OCI-LY1 (cell line): ENCODE results near the gene CREB3L2.

Experiments
- H2AFZ ChIP-seq: fragments of 200-600 bp; sonication (generic), shearing (Covaris generic); 2 replicates; pipeline ENCODE4 v1.6.0; 2014; ENCODE audit warnings: antibody characterized with exemption, mild to moderate bottlenecking, low read length
- H3F3A ChIP-seq: fragments of 200-600 bp; sonication (generic), shearing (Covaris generic); 2 replicates; pipeline ENCODE4 v1.6.0; 2014; ENCODE audit warnings: mild to moderate bottlenecking, antibody characterized with exemption, low read length, moderate library complexity; ENCODE audit not compliant: insufficient read depth
- H3K27ac ChIP-seq: fragments of 200-600 bp; sonication (generic); 2 replicates; pipeline ENCODE4 v1.5.1; 2014; ENCODE audit warnings: low read length, mixed run types, mild to moderate bottlenecking, low read depth; ENCODE audit not compliant: poor library complexity, severe bottlenecking
- H3K27me3 ChIP-seq: fragments of 200-600 bp; sonication (generic); 2 replicates; pipeline ENCODE4 v1.6.0; 2014; ENCODE audit warnings: antibody characterized with exemption, mild to moderate bottlenecking, low read length, moderate library complexity; ENCODE audit not compliant: insufficient read depth
- H3K36me3 ChIP-seq: fragments of 200-600 bp; sonication (generic); 2 replicates; pipeline ENCODE4 v1.6.1; 2014; ENCODE audit warnings: mild to moderate bottlenecking, antibody characterized with exemption, low read length, moderate library complexity, mixed read lengths; ENCODE audit not compliant: insufficient read depth
- H3K4me1 ChIP-seq: fragments of 200-600 bp; sonication (generic); 2 replicates; pipeline ENCODE4 v1.5.1; 2014; ENCODE audit warnings: mild to moderate bottlenecking, low read length, moderate library complexity; ENCODE audit not compliant: insufficient read depth, severe bottlenecking
- H3K4me2 ChIP-seq: fragments of 200-600 bp; sonication (generic), shearing (Covaris generic); 2 replicates; pipeline ENCODE4 v1.6.1; 2014; ENCODE audit warnings: low read length
- H3K4me3 ChIP-seq: fragments of 200-600 bp; sonication (generic); 2 replicates; pipeline ENCODE4 v1.5.1; 2014; ENCODE audit warnings: low read length, low read depth, mild to moderate bottlenecking, mixed read lengths; ENCODE audit not compliant: poor library complexity, severe bottlenecking
- H3K79me2 ChIP-seq: fragments of 200-600 bp; shearing (Covaris generic); 2 replicates; pipeline ENCODE4 v1.6.1; 2016; ENCODE audit warnings: mixed run types, low read length, mixed read lengths; ENCODE audit not compliant: insufficient read depth
- H3K9ac ChIP-seq: fragments of 200-600 bp; sonication (generic), shearing (Covaris generic); 2 replicates; pipeline ENCODE4 v1.6.1; 2014; ENCODE audit warnings: mild to moderate bottlenecking, low read length, mixed read lengths
- H3K9me2 ChIP-seq: fragments of 200-600 bp; sonication (generic), shearing (Covaris generic); 2 replicates; pipeline ENCODE4 v1.6.1; 2014; ENCODE audit warnings: low read depth, mild to moderate bottlenecking, low read length, mixed read lengths
- H3K9me3 ChIP-seq: fragments of 200-600 bp; shearing (Covaris generic); 2 replicates; pipeline ENCODE4 v1.6.1; 2014; ENCODE audit warnings: low read length, mixed read lengths
- H4K20me1 ChIP-seq: fragments of 200-600 bp; sonication (generic), shearing (Covaris generic); 2 replicates; pipeline ENCODE4 v1.6.0; 2016; ENCODE audit warnings: mild to moderate bottlenecking, low read length; ENCODE audit not compliant: insufficient read depth
- CTCF ChIP-seq: fragments of 200-600 bp; sonication (generic), shearing (Covaris generic); IDR thresholded peaks from 2 replicates; pipeline ENCODE4 v1.5.1; 2017; ENCODE audit warnings: mild to moderate bottlenecking, antibody characterized with exemption, low read length, moderate library complexity, mixed read lengths
- EZH2 ChIP-seq: fragments of 200-600 bp; sonication (generic), shearing (Covaris generic); IDR thresholded peaks from 2 replicates; pipeline ENCODE4 v1.8.0; 2017; ENCODE audit warnings: borderline replicate concordance, mixed run types, mild to moderate bottlenecking, antibody characterized with exemption, low read length, moderate library complexity, mixed read lengths

Gene CREB3L2

DNA sequence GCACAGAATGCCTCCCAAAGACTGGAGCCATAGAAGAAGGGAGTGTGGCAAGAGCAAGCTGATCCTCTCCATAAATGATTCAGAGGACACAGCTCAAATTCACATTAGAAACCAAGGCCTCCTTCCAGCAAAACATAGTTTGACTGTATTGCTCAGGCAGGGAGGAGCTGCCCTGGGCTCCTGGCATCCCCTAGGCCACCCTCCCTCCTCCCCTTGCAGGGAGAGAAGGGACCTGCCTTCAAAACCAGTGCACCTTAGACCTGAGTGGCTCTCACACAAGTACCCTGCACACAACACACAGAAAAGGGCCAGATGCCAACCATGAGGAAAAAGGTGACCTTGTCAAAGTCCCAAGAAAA, 64.7 kb downstream of the CREB3L2 start:
- Histone ChIP-seq H3F3A (no peaks in the 10 kb centered on the region), H4K20me1 (no peaks in the 10 kb centered on the region), H3K4me2 (no peak overlapping the region), H3K27ac (no peak overlapping the region), H3K9me2 (no peaks in the 10 kb centered on the region), H3K4me3 (no peak overlapping the region), H3K79me2 (no peaks in the 10 kb centered on the region), H3K36me3 (no peaks in the 10 kb centered on the region), H2AFZ (no peak overlapping the region), H3K9ac (no peak overlapping the region), H3K27me3 (peaks cover 3% of the 10 kb centered on the region; the same call in 1 of the 2 replicates), H3K9me3 (no peaks in the 10 kb centered on the region), H3K4me1 (no peaks in the 10 kb centered on the region)
- TF ChIP-seq EZH2 (no peak), CTCF (no peak)

DNA sequence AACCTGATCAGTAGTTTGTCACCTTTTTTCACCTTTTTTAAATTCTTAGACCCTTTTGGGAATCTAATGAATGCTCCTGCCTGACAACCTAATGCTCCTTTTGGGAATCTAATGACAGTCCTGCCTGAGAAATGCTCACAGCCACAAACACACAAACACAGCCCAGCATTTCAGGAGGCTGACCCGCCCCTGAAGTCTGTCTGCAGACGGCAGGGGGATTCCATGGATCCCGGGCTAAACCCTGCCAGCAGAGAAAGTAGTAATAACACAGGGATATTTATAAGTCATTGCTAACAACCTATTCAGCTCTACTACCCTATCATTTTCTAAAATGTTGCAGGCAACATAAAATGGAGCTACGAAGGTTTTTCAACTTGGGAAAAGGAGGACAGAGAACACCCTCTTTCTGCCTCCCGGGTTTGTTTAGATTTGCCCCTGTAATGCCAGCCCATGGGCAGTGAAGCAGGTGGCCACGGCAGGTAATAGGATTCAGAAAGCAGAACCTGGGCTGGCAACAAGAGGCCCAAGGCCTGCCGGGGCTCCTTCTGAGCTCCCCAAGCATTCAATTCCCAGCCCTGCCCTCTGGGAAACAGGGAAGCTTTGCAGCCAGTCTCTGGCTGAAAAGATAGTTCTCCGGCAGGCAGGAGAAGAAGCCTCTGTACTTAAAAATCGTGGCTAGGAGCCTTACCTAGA, 65.2 kb downstream of the CREB3L2 start:
- no peaks in the 10 kb centered on the region for H3K9me3 ChIP-seq
- H3K9me2 ChIP-seq, result no peaks in the 10 kb centered on the region
- H3K4me2 ChIP-seq, result no peak overlapping the region
- H3K4me3 ChIP-seq, result no peak overlapping the region
- H3K9ac ChIP-seq, result no peak overlapping the region
- H2AFZ ChIP-seq, result no peak overlapping the region
- no peak overlapping the region for H3K27ac ChIP-seq
- TF ChIP-seq EZH2, result no peak
- no peak for TF ChIP-seq CTCF
- no peaks in the 10 kb centered on the region for H3F3A ChIP-seq
- H3K79me2 ChIP-seq, result no peaks in the 10 kb centered on the region
- H3K4me1 ChIP-seq, result no peaks in the 10 kb centered on the region
- no peaks in the 10 kb centered on the region for H3K36me3 ChIP-seq
- H4K20me1 ChIP-seq, result no peaks in the 10 kb centered on the region
- peaks cover 3% of the 10 kb centered on the region; the same call in 1 of the 2 replicates for H3K27me3 ChIP-seq

GRCh38 chr7:137935884-137936508, 65.9 kb downstream of the CREB3L2 start:
- no peaks in the 10 kb centered on the region for H3K36me3 ChIP-seq
- no peaks in the 10 kb centered on the region for H3K4me1 ChIP-seq
- no peaks in the 10 kb centered on the region for H3F3A ChIP-seq
- H4K20me1 ChIP-seq, result no peaks in the 10 kb centered on the region
- H3K27me3 ChIP-seq, result peaks cover 3% of the 10 kb centered on the region; the same call in 1 of the 2 replicates
- H3K27ac ChIP-seq, result no peak overlapping the region
- TF ChIP-seq EZH2 (no peak), CTCF (no peak)
- H3K4me3 ChIP-seq, result no peak overlapping the region
- H3K79me2 ChIP-seq, result no peaks in the 10 kb centered on the region
- H3K9ac ChIP-seq, result no peak overlapping the region
- no peaks in the 10 kb centered on the region for H3K9me2 ChIP-seq
- H2AFZ ChIP-seq, result no peak overlapping the region
- no peaks in the 10 kb centered on the region for H3K9me3 ChIP-seq
- H3K4me2 ChIP-seq, result no peak overlapping the region
